Measurements from ENCODE around the gene EID3.

The EID3 gene

GRCh38 chr12:104337030-104337558 lies 33.6 kb downstream of the EID3 start:
- no peak for DNase-seq (ENCODE audit: low read depth, low spot score)

DNA sequence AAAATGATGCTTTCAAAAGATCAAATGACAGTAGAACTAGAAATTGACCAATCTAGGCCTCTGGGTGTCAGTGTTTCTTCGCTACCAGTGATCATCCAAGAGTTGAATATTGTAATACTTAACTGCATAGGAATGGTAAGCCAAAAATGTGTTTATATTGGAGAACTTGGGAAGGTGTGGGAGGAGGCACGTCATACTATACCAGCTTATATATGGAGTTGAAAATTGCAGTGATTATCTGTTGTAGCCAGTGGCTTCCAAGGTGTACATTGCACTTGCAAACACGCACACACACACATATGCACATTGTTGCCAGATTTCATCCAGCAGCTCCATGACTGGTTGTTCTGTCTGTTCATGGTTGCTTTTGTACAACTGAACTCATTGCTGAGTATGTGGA lies 36.1 kb downstream of the EID3 start:
- DNase-seq (ENCODE audit: low read depth, low spot score) = no peak

GRCh38 chr12:104340177-104340576 lies 36.6 kb downstream of the EID3 start:
- no peak for DNase-seq (ENCODE audit: low read depth, low spot score)

DNA sequence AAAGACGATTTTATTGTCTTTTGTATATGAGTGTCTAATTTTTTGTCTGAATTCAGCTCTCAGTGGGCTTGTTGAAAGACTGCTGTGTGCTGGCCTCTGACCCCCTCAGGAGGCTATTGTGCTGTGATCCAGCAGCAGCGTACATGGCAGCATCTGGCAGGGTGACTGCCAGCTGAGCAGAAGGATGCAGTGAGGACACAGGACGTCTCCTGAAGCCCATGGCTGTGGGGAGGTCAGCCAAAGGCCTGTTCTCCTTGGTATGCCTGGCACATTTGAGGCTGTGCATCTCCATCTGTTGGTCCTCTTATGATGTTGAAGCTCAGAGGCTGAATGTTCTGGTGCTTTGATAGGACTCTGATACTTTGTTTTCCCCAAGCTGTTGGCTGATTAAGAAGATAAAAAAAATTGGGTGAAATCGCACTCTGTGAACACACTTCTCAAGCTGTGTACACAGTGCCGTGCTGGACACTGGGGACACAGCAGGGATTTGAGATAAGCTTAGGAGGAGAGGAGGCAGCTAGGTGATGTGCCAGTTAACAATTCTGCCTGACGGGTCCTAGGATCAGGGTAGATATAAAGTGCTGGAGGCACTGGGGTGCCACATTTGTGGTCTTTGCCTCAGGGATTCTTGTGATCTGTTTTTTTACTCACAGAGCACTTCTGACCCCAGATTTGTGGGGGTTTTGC lies 37.5 kb downstream of the EID3 start:
- DNase-seq (ENCODE audit: low read depth, low spot score) = no peak

- no peak for DNase-seq (ENCODE audit: low read depth, low spot score)
Measured at GRCh38 chr12:104342147-104342546, 38.6 kb downstream of the EID3 start.

DNA sequence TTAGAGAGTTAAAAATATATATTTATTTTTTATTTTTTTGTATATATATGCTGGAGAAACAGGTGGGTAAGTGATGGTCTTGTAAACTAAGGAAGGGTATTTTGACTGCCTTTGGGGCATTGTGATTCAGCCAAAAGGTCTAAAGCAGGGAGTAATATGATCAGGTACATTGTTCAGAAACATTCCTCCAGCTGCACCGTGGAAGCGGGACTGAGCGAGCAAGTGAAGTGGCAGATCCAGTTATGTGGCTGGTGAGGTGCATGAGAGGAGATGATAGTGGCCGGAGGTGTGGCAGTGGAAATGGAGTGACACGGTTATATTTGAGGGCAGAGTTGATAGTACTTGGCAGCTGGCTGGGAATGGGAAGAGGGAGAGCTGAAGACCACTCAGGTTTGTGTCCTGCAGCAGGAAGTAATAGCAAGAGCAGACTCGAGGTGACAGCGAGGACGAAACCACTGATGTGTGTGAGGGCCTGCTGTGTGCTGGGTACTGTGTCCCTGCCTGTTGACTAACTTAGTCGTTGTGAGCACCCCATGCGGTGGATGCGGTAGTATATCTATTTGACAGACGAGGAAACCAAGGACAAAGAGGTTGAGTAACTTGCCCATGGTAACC lies 39.2 kb downstream of the EID3 start:
- no peak for DNase-seq (ENCODE audit: low read depth, low spot score)

GRCh38 chr12:104344682-104345081 lies 41.1 kb downstream of the EID3 start:
- DNase-seq (ENCODE audit: low read depth, low spot score) = no peak

DNA sequence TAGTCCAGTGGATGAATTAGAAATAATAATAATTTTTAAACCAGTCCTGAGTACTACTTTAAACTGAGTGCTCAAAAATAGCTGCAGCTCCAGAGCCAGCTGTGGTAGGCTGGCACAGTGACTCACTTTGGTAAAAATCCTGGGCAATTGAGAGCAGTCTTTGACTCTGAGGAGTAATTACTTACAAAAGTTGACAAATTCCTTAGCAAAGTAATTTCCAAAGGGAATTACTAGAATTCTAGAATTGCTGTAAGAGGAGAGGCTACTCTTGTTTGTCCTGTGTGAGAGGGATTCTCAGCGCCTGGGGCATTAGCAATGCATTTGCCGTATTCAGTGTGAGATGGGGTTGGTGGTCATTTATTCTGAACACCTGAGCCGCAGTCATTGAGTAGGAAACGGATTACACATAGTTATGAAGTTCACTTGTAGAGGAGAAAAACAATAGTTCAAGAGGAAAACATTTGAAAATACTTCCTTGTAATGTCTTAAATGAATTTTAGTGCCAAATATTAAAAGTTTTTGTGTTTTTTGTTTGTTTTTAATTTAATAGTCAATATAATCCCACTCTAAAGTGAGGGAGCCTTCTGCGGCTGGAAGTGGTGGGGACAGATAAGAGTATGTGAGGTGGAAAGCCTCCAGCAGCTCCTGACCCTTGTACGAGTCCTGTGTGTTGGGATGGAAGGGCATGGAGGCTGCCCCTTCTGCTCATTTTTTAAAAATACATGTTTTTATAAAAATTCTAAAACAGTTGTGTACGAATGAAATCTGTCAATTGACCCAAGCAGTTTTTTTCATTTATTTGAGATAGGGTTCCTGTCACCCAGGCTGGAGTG lies 41.9 kb downstream of the EID3 start:
- no peak for DNase-seq (ENCODE audit: low read depth, low spot score)

DNA sequence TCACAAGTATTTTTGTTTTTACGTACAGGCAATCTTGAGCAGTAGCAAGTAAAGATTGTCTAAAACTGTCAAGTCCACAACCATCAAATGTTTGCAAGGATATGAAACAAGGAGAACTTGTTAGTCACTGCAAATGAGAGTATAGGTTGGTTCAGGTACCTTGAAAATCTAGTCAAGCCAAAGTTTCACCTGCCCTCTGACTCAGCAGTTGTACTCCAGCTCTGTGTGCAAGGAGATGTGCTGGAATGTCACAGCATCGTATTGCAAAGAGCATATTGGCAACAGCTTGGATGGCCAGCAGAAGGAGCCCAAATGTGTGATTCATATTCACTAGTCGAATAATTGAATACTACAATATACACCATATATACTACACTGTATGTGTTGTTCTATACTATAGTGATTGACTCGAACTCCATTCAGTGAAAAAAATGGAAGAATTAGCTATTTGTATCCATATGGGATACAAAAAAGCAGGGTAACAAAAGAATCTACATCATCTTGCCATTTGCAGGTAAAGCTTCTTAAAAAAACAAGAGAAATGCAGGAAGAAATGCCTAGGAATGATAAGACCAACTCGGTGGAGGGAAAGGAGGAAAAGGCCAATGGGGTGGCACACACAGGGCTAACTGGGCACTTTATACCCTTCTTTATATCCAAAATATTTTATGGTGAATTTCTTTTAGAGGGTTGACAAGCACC lies 44.0 kb downstream of the EID3 start:
- DNase-seq (ENCODE audit: low read depth, low spot score) = no peak

- no peak for DNase-seq (ENCODE audit: low read depth, low spot score)
Measured at GRCh38 chr12:104348283-104348993, 44.9 kb downstream of the EID3 start.

DNA sequence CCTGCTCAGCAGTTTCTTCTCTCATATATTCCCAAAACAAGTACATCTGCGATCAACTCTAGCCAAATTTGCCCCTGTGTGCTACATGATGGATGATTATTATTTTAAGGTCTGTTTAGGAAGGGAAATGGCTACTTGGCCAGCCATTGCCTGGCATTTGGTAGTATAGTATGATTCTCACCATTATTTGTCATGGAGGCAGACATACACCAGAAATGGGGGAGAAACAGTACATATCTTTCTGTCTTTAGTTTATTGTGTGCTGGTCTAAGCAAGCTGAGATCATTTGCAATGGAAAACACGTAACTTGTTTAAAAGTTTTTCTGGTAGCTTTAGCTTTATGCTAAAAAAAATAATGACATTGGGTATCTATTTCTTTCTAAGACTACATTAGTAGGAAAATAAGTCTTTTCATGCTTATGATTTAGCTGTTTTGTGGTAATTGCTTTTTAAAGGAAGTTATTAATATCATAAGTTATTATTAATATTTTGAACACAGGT lies 45.5 kb downstream of the EID3 start:
- DNase-seq (ENCODE audit: low read depth, low spot score) = no peak

- DNase-seq (ENCODE audit: low read depth, low spot score) = no peak
Measured at GRCh38 chr12:104350211-104351056, 46.9 kb downstream of the EID3 start.

DNA sequence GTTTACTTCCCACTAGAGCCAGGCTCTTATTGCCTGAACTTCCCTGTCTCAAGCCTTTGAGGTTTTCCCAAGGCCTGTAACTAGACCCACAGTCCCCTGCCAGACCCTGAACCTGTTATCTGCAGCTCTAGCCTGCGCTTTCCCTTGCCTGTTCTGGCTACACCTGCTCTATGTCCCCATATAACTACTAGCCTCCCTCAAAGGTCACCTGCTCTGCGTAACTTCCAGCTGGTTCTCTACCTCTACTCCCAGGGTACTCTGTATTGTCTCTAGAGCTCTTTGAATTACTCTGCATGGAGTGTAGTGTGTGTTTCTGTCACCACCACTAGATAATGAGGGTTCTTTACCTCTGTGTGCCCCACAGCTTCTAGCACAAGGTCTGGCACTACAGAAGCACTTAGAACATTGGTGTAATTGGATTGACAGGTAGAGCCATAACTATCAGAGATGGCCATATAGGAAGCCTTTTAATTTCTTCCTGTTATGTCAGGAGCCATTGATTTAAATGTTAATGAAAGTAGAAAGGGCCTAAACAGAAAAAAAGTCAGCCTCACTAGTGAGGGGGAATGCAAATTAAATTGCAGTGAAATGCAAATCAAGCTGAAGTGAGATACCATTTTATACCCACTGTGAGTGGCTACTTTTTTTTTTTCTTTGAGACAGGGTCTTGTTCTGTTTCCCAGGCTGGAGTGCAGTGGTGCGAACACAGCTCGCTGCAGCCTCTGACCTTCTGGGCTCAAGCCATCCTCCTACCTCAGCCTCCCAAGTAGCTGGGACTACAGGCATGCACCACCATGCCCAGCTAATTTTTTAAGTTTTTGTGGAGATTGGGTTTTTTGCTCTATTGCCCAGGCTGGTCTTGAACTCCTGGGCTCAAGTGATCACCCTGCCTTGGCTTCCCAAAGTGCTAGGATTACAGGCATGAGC lies 47.8 kb downstream of the EID3 start:
- no peak for DNase-seq (ENCODE audit: low read depth, low spot score)

DNA sequence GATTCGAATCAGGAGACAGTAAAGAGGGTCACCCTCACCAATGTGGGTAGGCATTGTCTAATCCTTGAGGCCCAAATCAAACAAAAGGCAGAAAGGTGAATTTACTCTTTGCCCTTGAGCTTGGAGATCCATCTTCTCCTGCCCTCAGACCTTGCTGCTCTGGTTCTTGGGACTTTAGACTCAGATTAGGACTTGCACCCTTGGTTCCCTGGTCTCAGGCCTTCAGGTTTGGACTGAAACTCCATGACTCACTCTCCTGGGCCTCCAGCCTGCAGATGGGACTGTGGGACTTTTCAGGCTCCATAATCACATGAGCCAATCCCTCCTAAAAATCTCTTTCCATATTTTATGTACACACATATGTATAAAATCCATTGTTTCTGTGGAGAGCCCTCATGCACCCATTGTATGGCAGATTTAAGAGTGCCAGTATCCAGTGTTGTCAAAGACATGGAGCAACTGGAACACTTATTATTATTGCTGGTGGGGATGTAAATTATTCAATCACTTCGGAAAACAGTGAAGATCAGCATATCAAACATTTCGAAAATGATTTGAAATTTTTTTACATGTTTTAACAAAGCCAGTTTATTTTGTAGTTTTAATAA lies 48.7 kb downstream of the EID3 start:
- no peak for DNase-seq (ENCODE audit: low read depth, low spot score)

DNA sequence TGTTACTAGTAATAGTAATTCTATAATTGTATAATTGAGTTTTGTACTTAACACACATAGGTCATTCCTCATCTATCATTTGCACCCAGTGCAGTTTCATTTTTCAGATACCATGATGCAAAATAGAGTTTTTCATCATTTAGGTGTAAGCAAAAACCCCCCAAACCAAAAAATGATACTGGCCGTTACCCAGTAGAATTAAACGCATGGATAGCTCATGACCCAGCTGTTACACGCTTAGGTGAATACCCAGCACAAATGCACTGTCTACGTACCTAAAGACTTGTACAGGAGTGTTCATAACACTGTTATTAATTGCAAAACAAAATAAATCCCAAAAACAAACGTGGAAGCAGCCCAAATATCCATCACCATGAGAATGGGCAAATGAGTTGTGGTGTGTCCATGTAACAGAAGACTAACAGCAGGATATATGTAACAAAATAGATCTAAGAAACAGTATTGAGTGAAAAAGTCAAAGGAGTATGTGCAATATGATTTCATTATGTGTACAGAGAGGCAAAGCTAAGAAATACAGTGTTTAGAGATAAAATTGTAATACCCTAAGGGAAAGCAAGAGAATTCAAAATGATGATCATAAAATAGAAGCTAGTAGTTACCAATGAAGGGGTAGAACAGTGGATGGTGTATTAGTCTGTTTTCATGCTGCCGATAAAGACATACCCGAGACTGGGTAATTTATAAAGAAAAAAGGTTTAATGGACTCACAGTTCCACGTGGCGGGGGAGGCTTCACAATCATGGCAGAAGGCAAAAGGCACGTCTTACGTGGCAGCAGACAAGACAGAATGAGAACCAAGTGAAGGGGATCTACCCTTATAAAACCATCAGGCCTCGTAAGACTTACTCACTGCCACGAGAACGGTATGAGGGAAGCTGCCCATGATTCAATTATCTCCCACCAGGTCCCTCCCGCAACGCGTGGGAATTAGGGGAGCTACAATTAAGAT lies 49.8 kb downstream of the EID3 start:
- DNase-seq (ENCODE audit: low read depth, low spot score) = no peak

DNA sequence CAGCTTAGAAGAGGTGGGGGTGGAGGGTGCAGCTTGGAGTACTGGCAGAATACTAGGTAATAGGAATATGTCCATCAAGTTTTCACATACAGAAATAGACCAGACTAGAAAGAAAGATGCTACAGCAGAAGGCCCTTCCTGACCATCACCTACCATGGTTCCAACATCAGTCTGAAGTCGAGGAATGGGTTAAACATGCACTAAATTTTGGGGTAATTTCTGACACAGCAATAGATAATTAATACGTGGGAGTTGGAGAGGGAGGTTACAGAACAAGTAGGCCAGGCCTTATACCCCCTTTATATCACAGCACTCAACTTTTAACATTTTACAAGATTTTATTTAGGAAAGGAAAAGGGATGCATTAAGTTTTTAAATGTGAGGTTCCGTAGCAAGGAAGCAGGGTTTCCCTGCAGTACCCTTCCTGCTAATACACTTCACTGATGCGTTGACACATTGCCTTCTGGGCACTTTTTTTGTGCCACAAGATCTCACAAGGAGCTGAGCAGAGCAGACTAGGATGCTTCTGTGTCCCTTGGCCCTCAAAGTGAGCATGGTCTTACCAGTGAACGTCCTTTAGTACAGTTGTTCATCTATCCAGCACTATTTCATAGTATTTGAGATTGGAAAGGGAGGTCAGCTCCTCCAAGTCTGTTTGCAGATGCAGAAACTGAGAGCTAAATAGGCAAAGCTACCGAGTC lies 50.8 kb downstream of the EID3 start:
- DNase-seq (ENCODE audit: low read depth, low spot score) = no peak

All from smooth muscle cell of the brain vasculature (primary cell).